H1 (cell line): Measurements from ENCODE around the gene IL9. TPM values are rescaled to one million over a fixed set of nuclear protein-coding genes. Genes with fewer than 3 reads are reported as not detected.

ENCODE experiments used
- CBX5 ChIP-seq: fragments of 300-800, 300-1000 bp; sonication (generic); IDR thresholded peaks from 2 replicates; pipeline ENCODE4 v1.7.1; 2016; ENCODE audit warnings: antibody characterized with exemption, low read length, low read depth
- CBX8 ChIP-seq: fragments of 300-800, 300-1000 bp; sonication (generic); IDR thresholded peaks from 2 replicates; pipeline ENCODE4 v1.7.1; 2016; ENCODE audit warnings: low read depth, low read length, borderline replicate concordance
- EP300 ChIP-seq, 2 experiments: IDR thresholded peaks; 1 replicate in 1 of 2; 2 replicates in 1 of 2; pipeline ENCODE4 v1.6.1; 2011 to 2012; ENCODE audit warnings: low read depth in 2 of 2, low read length in 2 of 2, mild to moderate bottlenecking in 2 of 2, borderline replicate concordance in 1 of 2, inconsistent platforms in 1 of 2, moderate library complexity in 1 of 2
- POLR2AphosphoS5 ChIP-seq: IDR thresholded peaks from 2 replicates; pipeline ENCODE4 v1.6.1; 2011; ENCODE audit warnings: low read depth, low read length
- SAP30 ChIP-seq: fragments of 300-600 bp; sonication (generic); IDR thresholded peaks from 2 replicates; pipeline ENCODE4 v1.7.1; 2012; ENCODE audit warnings: low read length, moderate library complexity, mild to moderate bottlenecking, inconsistent platforms; ENCODE audit not compliant: insufficient read depth, insufficient replicate concordance
- SP1 ChIP-seq: IDR thresholded peaks from 2 replicates; pipeline ENCODE4 v1.6.1; 2011; ENCODE audit warnings: low read depth, low read length
- TAF1 ChIP-seq: IDR thresholded peaks from 2 replicates; pipeline ENCODE4 v1.6.1; 2011; ENCODE audit warnings: mild to moderate bottlenecking, low read depth, low read length
- polyA plus RNA-seq, 7 experiments: library from polyadenylated mRNA; depleted of rRNA in 3 of 7; stranded (reverse) in 5 of 7; unstranded in 2 of 7; fragments of >200 nt in 5 of 7; fragments of 200-250 nt in 2 of 7; gene quantifications; 1 replicate in 5 of 7; 2 replicates in 1 of 7; 4 replicates in 1 of 7; pipeline versions ENCODE4 v1.2.1 to v1.2.3, GENCODE V29; 2011 to 2013; ENCODE audit warnings: missing spikeins in 2 of 7, mixed read lengths in 2 of 7
- total RNA-seq: library from RNA; stranded (reverse); fragmentation: NEBNext Ultra II Directional; extraction: Animal tissue kit (Norgen Biotek cat#: 25700); gene quantifications from 2 replicates; pipeline ENCODE4 v1.2.1, GENCODE V29; 2021
- TF ChIP-seq, protein P1 (sequence below): fragments of 300-600 bp; sonication (generic); IDR thresholded peaks from 2 replicates; pipeline ENCODE4 v1.7.1; 2012; ENCODE audit warnings: low read length, moderate library complexity, mild to moderate bottlenecking, inconsistent platforms; ENCODE audit not compliant: insufficient replicate concordance
- TF ChIP-seq, protein P2 (sequence below): IDR thresholded peaks from 2 replicates; pipeline ENCODE4 v1.6.1; 2011; ENCODE audit warnings: low read depth, mild to moderate bottlenecking, low read length; ENCODE audit not compliant: insufficient read depth
- TF ChIP-seq, protein P3 (sequence below): IDR thresholded peaks from 2 replicates; pipeline ENCODE4 v1.6.1; 2011; ENCODE audit warnings: low read length, improper control_type of control experiment

IL9 gene
- total and polyA plus RNA-seq, 2 of the 8 experiments (the other 6 are each of a cell fraction or from before 2014, with no cell fraction given) = not detected

DNA sequence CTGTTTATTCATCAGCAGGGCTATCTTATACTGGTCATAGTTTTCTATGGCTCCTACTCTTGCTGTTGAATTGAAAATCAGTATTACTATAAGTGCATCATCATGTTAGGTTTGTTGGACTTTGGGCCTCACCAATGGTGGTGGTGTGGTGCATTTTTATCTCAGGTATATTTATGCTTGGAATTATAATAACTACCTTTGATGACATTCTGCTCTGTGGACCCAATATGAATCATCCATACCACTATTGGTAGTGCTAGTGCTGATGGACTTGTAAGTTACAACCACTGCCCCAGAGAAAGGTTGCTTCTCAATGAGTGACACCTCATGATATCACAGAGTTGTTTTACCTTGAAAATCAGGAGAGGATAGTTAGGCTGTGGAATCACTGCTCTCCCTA lies 28.0 kb downstream of the IL9 start (continued):
- TF ChIP-seq, protein P1, sequence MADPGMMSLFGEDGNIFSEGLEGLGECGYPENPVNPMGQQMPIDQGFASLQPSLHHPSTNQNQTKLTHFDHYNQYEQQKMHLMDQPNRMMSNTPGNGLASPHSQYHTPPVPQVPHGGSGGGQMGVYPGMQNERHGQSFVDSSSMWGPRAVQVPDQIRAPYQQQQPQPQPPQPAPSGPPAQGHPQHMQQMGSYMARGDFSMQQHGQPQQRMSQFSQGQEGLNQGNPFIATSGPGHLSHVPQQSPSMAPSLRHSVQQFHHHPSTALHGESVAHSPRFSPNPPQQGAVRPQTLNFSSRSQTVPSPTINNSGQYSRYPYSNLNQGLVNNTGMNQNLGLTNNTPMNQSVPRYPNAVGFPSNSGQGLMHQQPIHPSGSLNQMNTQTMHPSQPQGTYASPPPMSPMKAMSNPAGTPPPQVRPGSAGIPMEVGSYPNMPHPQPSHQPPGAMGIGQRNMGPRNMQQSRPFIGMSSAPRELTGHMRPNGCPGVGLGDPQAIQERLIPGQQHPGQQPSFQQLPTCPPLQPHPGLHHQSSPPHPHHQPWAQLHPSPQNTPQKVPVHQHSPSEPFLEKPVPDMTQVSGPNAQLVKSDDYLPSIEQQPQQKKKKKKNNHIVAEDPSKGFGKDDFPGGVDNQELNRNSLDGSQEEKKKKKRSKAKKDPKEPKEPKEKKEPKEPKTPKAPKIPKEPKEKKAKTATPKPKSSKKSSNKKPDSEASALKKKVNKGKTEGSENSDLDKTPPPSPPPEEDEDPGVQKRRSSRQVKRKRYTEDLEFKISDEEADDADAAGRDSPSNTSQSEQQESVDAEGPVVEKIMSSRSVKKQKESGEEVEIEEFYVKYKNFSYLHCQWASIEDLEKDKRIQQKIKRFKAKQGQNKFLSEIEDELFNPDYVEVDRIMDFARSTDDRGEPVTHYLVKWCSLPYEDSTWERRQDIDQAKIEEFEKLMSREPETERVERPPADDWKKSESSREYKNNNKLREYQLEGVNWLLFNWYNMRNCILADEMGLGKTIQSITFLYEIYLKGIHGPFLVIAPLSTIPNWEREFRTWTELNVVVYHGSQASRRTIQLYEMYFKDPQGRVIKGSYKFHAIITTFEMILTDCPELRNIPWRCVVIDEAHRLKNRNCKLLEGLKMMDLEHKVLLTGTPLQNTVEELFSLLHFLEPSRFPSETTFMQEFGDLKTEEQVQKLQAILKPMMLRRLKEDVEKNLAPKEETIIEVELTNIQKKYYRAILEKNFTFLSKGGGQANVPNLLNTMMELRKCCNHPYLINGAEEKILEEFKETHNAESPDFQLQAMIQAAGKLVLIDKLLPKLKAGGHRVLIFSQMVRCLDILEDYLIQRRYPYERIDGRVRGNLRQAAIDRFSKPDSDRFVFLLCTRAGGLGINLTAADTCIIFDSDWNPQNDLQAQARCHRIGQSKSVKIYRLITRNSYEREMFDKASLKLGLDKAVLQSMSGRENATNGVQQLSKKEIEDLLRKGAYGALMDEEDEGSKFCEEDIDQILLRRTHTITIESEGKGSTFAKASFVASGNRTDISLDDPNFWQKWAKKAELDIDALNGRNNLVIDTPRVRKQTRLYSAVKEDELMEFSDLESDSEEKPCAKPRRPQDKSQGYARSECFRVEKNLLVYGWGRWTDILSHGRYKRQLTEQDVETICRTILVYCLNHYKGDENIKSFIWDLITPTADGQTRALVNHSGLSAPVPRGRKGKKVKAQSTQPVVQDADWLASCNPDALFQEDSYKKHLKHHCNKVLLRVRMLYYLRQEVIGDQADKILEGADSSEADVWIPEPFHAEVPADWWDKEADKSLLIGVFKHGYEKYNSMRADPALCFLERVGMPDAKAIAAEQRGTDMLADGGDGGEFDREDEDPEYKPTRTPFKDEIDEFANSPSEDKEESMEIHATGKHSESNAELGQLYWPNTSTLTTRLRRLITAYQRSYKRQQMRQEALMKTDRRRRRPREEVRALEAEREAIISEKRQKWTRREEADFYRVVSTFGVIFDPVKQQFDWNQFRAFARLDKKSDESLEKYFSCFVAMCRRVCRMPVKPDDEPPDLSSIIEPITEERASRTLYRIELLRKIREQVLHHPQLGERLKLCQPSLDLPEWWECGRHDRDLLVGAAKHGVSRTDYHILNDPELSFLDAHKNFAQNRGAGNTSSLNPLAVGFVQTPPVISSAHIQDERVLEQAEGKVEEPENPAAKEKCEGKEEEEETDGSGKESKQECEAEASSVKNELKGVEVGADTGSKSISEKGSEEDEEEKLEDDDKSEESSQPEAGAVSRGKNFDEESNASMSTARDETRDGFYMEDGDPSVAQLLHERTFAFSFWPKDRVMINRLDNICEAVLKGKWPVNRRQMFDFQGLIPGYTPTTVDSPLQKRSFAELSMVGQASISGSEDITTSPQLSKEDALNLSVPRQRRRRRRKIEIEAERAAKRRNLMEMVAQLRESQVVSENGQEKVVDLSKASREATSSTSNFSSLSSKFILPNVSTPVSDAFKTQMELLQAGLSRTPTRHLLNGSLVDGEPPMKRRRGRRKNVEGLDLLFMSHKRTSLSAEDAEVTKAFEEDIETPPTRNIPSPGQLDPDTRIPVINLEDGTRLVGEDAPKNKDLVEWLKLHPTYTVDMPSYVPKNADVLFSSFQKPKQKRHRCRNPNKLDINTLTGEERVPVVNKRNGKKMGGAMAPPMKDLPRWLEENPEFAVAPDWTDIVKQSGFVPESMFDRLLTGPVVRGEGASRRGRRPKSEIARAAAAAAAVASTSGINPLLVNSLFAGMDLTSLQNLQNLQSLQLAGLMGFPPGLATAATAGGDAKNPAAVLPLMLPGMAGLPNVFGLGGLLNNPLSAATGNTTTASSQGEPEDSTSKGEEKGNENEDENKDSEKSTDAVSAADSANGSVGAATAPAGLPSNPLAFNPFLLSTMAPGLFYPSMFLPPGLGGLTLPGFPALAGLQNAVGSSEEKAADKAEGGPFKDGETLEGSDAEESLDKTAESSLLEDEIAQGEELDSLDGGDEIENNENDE = no peak
- TF ChIP-seq, protein P2, sequence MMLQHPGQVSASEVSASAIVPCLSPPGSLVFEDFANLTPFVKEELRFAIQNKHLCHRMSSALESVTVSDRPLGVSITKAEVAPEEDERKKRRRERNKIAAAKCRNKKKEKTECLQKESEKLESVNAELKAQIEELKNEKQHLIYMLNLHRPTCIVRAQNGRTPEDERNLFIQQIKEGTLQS = no peak
- no peak for TF ChIP-seq SAP30
- TF ChIP-seq CBX8 = no peak
- TF ChIP-seq TAF1 = no peak
- no peak for TF ChIP-seq SP1
- no peak for TF ChIP-seq POLR2AphosphoS5
- TF ChIP-seq EP300 (IDR thresholded peaks at IDR 0.05; ENCODE audit: borderline replicate concordance in 1 of 2, low read depth in 2 of 2, low read length in 2 of 2) = no peak
- no peak for TF ChIP-seq CBX5
- TF ChIP-seq, protein P3, sequence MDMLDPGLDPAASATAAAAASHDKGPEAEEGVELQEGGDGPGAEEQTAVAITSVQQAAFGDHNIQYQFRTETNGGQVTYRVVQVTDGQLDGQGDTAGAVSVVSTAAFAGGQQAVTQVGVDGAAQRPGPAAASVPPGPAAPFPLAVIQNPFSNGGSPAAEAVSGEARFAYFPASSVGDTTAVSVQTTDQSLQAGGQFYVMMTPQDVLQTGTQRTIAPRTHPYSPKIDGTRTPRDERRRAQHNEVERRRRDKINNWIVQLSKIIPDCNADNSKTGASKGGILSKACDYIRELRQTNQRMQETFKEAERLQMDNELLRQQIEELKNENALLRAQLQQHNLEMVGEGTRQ = no peak
